HG02981 (cell line): Measurements from ENCODE around the gene ISG15.
A peak's percentile ranks its signal among the peaks of the same experiment; 100 is the strongest.
"Not testable (repeated sequence)": the region's sequence is repeated elsewhere in the genome, so short reads cannot be mapped to it uniquely, and the experiment has no call there.

Experiments used
- ATAC-seq: cut with Tn5 transposase; IDR thresholded peaks from one replicate; pipeline ENCODE4 v1.9.1; 2021; ENCODE audit warnings: mild to moderate bottlenecking, moderate library complexity; ENCODE audit not compliant: unreplicated experiment

ISG15 gene

GRCh38 chr1:975365-975764 lies 37.9 kb upstream of the ISG15 start:
- ATAC-seq = no peak

DNA sequence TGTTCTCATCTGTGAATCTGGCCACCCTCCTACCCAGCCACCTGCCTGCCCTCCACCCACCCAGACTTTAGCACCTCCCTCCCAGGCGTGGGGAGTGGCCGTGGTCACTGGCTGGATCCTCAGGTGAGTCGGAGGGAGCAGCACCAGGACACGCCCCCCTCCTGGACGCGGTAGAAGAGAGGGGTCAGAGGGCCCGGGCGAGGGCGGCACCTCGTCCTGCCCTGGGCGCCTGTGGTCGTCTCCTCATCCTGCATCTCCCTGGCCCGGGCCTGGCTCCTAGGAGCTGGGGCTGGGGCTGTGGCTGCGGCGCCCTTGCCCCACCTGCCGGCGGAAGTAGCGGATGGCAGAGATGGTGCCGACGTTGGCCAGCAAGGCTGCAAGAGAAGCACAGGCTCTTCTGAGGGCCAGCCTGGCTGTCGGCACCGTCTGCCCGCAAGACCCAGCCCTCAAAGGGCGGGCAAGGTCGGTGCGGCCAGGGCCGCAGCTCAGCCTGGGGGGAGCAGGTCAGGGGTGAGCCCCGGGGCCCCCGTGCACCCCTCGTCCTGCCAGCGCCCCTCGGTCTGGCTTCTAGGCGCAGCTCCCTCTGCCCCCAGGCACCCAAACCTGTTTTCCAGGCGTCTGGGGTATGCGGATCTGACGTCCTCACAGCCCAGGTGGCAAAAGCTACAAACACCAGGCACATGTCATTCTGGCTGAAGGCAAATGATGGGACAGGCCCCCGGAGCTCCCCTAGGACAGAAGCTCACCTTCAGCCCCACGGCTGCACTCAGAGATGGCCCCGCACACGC lies 37.2 kb upstream of the ISG15 start:
- ATAC-seq = peak; percentile 57

GRCh38 chr1:976791-977190 lies 36.5 kb upstream of the ISG15 start:
- ATAC-seq = not testable (repeated sequence)

DNA sequence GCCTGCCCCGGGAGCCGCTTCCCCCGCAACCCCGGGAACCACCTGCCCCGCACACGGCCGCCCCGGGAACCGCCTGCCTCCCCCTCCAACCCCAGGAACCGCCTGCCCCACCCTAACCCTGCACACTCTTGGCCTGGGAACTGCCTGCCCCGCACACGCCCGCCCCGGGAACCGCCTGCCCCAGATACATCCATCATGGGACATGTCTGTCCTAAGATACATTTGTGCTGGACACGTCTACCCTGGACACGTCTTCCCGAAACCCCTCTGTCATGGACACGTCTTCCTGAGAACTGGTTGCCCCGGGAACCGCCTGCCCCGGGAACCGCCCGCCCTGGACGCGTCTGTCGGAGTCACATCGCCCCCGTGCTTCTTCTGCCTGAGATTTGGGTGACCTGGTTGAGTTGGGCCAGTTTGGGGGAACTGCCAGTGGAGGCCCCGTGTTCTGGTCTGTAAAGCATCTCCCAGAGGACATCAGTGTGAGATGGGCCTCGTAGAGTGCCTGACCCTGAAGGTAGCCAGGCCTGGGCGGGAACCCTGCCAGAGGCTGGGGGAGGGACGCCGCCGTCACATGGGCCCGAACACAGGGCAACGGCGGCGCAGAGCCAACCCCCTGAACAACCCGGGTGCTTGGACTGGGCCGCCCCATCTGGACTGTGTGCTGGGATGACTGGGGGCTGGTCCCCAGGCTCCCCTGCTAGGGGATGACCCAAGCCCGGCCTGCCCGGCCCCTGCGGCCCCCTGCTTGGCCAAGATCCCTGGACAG lies 35.0 kb upstream of the ISG15 start:
- no peak for ATAC-seq

DNA sequence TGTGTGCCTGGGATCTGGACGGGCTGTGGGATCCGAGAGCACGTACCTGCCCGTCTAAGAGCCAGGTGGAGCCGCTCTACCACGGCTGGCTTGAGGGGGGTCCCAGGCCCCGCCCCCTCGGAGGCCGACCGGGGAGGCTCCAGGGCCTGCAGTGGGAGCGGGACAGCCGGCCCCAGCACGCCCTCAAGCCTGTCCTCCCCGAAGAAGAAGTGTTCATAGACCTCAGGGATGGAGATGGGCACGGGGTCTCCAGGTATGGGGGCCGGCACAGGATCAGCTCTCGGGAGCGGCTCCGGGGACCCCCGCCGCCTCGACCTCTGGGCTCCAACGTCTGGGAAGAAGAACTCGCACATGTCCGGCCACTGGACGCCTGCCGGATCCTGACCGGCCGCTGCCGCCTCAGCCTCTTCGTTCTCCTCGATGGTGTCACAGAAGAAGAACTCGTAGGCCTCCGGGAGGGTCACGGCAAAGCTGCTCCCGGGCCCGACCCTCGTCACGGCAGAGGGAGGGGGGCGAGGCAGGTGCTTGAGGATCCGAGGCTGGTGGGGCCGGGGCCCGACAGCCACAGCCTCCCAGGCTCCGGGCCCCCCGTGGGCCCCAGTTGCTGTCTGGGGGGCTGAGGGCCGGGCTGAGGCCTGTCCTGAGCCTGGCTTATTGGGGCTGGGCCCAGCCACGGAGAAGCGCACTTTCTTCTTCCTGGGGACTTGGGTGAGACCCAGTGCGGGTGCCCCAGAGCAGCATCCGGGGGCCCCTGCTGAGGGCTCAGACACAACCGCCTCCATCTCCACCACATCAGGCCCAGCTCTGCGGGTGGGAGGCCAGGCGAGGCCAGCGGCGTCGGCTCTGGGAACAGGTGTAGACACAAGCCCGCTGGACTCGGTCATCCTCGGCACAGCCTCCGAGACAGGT lies 34.2 kb upstream of the ISG15 start:
- no peak for ATAC-seq

- no peak for ATAC-seq
These were observed 33.6 kb upstream of the ISG15 start for GRCh38 chr1:979744-980072.

GRCh38 chr1:980137-980571 lies 33.1 kb upstream of the ISG15 start:
- ATAC-seq = no peak

DNA sequence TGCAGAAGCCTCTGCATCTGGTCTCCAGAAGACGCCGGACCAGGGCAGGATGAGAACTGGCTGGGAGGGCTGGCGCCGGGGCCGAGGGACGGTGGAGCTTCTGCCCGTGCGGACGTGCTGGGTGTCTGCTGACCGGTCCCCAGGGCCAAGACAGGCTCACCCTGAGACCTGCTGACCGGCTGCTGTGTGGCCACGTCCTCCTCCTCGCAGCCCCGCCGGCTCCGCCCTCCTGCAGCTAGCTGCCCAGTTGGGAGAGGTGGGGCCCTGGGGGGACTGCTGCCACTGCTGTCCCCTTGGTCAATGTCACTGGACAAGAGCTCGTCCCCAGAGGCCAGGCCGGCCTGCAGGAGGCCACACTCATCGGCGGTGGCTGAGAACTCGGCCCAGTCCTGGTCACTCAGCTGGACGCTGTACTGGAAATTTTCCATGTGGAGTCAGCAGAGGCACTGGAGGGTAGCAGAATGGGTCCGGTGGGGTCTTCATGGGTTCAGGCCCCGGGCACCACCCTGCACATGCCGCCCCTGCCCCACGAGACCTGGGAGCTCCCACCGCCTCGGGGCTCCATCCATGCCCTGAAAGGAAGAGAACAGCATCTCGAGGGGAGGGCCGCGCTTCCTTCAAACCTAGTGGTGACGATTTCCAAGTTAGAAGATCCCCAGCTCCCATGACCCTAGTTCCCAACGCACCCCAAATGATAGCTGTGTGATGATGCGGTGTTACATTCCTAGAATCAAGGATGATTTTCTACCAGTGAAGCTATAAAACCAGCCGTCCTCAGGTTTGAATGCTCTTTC lies 32.5 kb upstream of the ISG15 start:
- ATAC-seq = no peak

DNA sequence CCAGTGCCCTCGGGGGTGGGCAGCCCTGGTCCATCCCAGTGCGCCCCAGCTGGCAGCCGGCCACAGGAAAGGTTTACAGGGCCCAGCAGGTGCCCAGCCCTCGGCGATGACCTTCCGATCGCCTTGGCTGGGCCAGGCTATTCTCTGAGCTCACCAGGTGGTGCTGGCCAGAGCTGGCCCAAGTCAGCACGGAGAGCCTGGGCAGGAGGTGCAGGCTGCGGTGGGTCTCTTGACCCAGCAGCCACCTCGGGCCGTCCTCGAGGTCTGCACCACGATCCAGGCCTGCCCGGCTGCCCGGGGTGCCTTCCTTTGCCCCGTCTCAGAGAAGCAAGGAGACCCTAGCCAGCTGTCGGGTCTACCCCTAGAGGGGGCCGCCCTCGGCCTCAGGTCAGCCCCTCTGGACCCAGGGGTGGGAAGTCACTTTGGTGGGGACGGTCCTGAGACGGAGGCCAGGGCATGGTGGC lies 31.8 kb upstream of the ISG15 start:
- ATAC-seq = no peak

DNA sequence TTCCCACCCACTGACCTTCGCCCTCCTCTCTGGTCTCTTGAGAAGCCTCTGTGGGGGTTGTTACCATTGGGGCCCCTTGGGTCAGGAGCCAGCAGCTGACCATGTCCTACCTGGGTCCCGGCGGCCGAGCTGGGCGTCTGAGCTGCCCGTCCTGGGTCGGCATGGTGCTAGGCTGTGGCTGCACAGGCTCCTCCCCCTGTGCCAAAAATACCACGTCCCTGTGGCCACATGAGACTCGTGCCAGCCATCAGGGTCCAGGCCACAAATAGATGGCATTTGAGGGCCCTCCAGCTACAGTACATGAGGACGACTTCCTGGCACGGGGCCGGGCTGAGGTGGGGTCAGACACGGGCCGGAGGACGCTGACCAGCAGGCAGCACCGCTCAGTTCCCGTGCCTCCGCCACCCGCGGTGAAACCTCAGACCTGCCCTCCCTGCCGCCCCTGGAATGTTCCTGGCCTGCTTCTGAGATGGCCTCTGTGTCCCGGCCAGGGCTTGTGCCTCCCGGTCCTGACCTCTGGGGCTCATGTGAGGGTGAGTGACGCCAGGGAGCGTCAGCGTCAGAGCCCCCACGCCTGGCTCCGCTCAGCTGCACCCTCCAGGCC lies 31.2 kb upstream of the ISG15 start, which contains the start of gene PERM1:
Gene PERM1, minus strand, starts transcription at position 139 of the 604 bp plus-strand sequence. CDS start 1,064 bp downstream, outside the sequence.
- no peak for ATAC-seq

- no peak for ATAC-seq
These were observed 30.4 kb upstream of the ISG15 start for GRCh38 chr1:982765-983436.

DNA sequence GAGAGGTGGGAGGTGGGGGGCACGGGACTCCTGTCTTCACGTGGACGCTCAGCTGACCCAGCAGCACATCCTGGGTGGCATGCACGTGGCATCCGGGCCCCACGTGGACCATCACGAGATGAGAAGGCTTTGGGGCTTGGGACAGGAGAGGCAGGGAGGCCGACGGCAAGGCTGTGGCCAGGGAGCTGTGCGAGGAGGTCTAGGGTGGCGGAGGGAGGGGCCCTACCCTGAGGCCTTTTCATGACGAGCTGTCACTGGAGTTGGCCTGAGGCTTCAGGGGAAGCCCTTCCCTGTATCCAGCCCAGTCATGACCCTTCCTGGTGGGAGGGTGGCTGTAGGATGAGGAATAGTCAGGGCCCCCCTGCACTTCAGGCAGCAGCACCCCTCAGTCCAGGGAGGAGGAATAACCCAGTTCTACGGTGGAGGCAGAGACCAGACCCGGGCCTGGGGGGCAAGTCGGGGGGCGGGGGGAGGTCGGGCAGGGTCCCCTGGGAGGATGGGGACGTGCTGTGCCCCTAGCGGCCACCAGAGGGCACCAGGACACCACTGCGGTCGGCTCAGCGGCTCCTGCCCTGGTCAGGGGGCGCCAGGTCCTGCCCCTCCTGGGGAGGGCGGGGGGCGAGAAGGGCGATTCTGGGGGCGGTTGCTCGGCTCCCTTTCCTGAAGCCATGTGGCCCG lies 29.4 kb upstream of the ISG15 start:
- no peak for ATAC-seq

- ATAC-seq = no peak
These were observed 28.9 kb upstream of the ISG15 start for GRCh38 chr1:984476-984814.

- no peak for ATAC-seq
These were observed 28.2 kb upstream of the ISG15 start for GRCh38 chr1:985126-985525.

- ATAC-seq = not testable (repeated sequence)
These were observed 25.2 kb upstream of the ISG15 start for GRCh38 chr1:988061-988460.

- not testable (repeated sequence) for ATAC-seq
These were observed 22.0 kb upstream of the ISG15 start for GRCh38 chr1:991275-991674.

DNA sequence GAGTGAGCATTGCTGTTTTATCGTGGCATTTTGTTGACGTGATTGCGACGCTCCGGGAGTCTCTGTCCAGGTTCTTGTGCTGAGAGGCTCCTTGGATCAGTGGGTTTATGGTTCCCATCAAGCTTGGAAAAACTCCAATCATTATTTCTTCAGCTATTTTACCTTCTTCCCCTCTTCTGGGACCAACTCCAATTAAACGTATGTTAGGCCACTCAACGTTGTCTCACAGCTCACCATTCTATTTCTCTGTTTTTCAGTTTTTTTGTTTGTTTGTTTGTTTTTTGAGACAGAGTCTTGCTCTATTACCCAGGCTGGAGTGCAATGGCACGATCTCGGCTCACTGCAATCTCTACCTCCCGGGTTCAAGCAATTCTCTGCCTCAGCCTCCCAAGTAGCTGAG lies 21.4 kb upstream of the ISG15 start:
- ATAC-seq = no peak

DNA sequence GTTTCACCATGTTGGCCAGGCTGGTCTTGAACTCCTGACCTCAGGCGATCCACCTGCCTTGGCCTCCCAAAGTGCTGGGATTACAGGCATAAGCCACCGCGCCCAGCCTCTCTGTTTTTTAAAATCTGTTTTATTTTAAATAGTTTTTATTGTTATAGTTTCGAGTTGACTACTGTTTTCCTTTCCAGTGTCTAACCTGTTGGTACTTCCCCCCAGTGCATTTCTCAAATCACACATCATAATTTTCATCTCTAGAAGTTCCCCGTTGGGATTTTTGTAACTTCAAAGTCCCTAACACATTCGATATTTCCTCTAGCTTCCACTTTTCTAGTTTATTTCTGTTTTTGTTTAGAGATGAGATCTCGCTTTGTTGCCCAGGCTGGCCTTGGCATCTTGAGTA lies 20.9 kb upstream of the ISG15 start:
- no peak for ATAC-seq
